Vagina (tissue), 2 donors: Measurements from ENCODE around the gene ADRM1. TPM values are rescaled to one million over a fixed set of nuclear protein-coding genes. Genes with fewer than 3 reads are reported as not detected.

Experiments
- DNase-seq, 2 donors: peaks; one replicate each; pipeline ENCODE4 v3.0.0-alpha.2; 2017; ENCODE audit errors: extremely low spot score in 2 of 2
- H3K27ac ChIP-seq: fragments of 200-600 bp; sonication (generic); one replicate; pipeline ENCODE4 v1.5.1; 2019
- H3K27me3 ChIP-seq: fragments of 200-600 bp; sonication (generic); one replicate; pipeline ENCODE4 v1.5.1; 2019
- H3K36me3 ChIP-seq, 2 donors: fragments of 200-600 bp; sonication (generic); one replicate each; pipeline ENCODE4 v1.5.1; 2017 to 2019
- H3K4me1 ChIP-seq: fragments of 200-600 bp; sonication (generic); one replicate; pipeline ENCODE4 v1.5.1; 2019
- H3K4me3 ChIP-seq, 2 donors: fragments of 200-600 bp; sonication (generic); 1 replicate in 1 of 2; 2 replicates in 1 of 2; pipeline ENCODE4 v1.5.1; 2016 to 2019
- H3K9me3 ChIP-seq: fragments of 200-600 bp; sonication (generic); one replicate; pipeline ENCODE4 v1.5.1; 2019
- POLR2A ChIP-seq, 2 donors: fragments of 450-650 bp; IDR thresholded peaks; one replicate each; pipeline ENCODE4 v1.6.1; 2017; ENCODE audit warnings: antibody characterized with exemption in 2 of 2, mild to moderate bottlenecking in 2 of 2, moderate library complexity in 2 of 2
- POLR2AphosphoS5 ChIP-seq, 2 donors: sonication (generic); formaldehyde crosslinking; IDR thresholded peaks; one replicate each; pipeline ENCODE4 v1.9.0; 2017; ENCODE audit warnings: antibody characterized with exemption in 2 of 2, mild to moderate bottlenecking in 2 of 2, low read depth in 1 of 2; ENCODE audit not compliant: insufficient read depth in 1 of 2
- intact Hi-C: fragments of 100-400 bp; cut with DNase I; formaldehyde crosslinking; loops from one replicate; pipeline ENCODE4 v1.15.1; 2023
- microRNA-seq: library from miRNA; unstranded; fragments of <30 nt; microRNA quantifications from one replicate; pipeline ENCODE4, GENCODE V29; 2017; ENCODE audit warnings: borderline number of aligned reads, borderline replicate concordance
- total RNA-seq: library from RNA; depleted of rRNA; stranded (reverse); fragments of >200 nt; gene quantifications from one replicate; pipeline ENCODE4 v1.2.3, GENCODE V29; 2016
- TF ChIP-seq, protein P1 (sequence below), 3 experiments: fragments of 450-650 bp in 2 of 3; fragments of 200-600 bp in 1 of 3; sonication (generic) in 1 of 3; IDR thresholded peaks; one replicate each; pipeline ENCODE4 v1.5.1; 2017 to 2019; ENCODE audit warnings: antibody characterized with exemption in 3 of 3, mild to moderate bottlenecking in 2 of 3, moderate library complexity in 2 of 3

Gene ADRM1
- total RNA-seq, 1 donor from 2014 or later = 110 TPM

GRCh38 chr20:62357187-62357667 lies 54.4 kb downstream of the ADRM1 start:
- no peaks in the 10 kb centered on the region for H3K27me3 ChIP-seq
- H3K4me1 ChIP-seq = peaks cover 95% of the 10 kb centered on the region
- no peaks in the 10 kb centered on the region for H3K36me3 ChIP-seq
- H3K9me3 ChIP-seq = no peaks in the 10 kb centered on the region
- TF ChIP-seq POLR2A (IDR thresholded peaks at IDR 0.05) (no peak), POLR2AphosphoS5 (IDR thresholded peaks at IDR 0.05; ENCODE audit: insufficient read depth in 1 of 2, low read depth in 1 of 2) (no peak)
- TF ChIP-seq, protein P1, sequence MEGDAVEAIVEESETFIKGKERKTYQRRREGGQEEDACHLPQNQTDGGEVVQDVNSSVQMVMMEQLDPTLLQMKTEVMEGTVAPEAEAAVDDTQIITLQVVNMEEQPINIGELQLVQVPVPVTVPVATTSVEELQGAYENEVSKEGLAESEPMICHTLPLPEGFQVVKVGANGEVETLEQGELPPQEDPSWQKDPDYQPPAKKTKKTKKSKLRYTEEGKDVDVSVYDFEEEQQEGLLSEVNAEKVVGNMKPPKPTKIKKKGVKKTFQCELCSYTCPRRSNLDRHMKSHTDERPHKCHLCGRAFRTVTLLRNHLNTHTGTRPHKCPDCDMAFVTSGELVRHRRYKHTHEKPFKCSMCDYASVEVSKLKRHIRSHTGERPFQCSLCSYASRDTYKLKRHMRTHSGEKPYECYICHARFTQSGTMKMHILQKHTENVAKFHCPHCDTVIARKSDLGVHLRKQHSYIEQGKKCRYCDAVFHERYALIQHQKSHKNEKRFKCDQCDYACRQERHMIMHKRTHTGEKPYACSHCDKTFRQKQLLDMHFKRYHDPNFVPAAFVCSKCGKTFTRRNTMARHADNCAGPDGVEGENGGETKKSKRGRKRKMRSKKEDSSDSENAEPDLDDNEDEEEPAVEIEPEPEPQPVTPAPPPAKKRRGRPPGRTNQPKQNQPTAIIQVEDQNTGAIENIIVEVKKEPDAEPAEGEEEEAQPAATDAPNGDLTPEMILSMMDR (IDR thresholded peaks at IDR 0.05) = no peak
- intact Hi-C loops = no loop called here
- H3K27ac ChIP-seq = peak overlapping the region; percentile 79
- no peak for DNase-seq
- peak overlapping the region; percentile 3 to 34 for H3K4me3 ChIP-seq

DNA sequence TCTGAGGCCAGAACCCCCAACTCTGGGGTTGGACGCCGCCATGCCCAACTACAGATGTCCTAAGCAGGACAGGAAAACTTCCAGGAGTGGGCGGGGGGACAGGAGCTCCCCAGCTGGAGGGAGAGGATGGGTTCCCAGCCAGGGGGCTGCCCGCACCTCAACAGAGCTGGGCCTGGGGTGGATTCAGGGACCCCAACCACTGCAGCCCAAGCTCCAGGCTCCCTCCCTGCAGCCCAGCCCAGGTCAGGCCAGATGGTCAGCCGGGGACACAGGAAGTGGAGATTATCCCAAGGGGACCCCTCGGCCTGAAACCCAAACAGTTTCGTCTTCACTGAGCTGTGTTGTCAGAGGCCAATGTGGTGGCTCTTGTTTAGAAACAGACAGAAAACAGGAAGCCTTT lies 54.9 kb downstream of the ADRM1 start:
- Histone ChIP-seq H3K27me3 (no peaks in the 10 kb centered on the region), H3K27ac (peak overlapping the region; percentile 79), H3K4me3 (peak overlapping the region in 1 of 2 donors; percentile 34), H3K4me1 (peaks cover 95% of the 10 kb centered on the region), H3K9me3 (no peaks in the 10 kb centered on the region), H3K36me3 (no peaks in the 10 kb centered on the region)
- intact Hi-C loops = no loop called here
- TF ChIP-seq POLR2AphosphoS5 (IDR thresholded peaks at IDR 0.05; ENCODE audit: insufficient read depth in 1 of 2, low read depth in 1 of 2) (no peak), POLR2A (IDR thresholded peaks at IDR 0.05) (no peak)
- TF ChIP-seq, protein P1 (IDR thresholded peaks at IDR 0.05) = no peak
- no peak for DNase-seq

Small RNA genes within 50 kb of the gene (microRNA-seq; reads per million reads assigned to microRNA genes)
- 1.9 reads per million for gene MIR4758

Other genes with a start within 250 kb of the ADRM1 start
- 9.6 TPM for gene TAF4, start 237.1 kb upstream of the ADRM1 start, total RNA-seq
- 23.6 TPM for gene LSM14B, start 180.5 kb upstream of the ADRM1 start, total RNA-seq
- 319 TPM for gene PSMA7, start 159.6 kb upstream of the ADRM1 start, total RNA-seq
- 25.3 TPM for gene SS18L1, start 159.2 kb upstream of the ADRM1 start, total RNA-seq
- 13.3 TPM for gene MTG2, start 120.0 kb upstream of the ADRM1 start, total RNA-seq
- gene HRH3, start 82.7 kb upstream of the ADRM1 start, total RNA-seq = not detected
- 51.3 TPM for gene OSBPL2, start 64.5 kb upstream of the ADRM1 start, total RNA-seq
- gene LAMA5, start 64.3 kb downstream of the ADRM1 start, total RNA-seq = 150 TPM
- gene RPS21, start 84.1 kb downstream of the ADRM1 start, total RNA-seq = 1,935 TPM
- gene CABLES2, start 104.3 kb downstream of the ADRM1 start, total RNA-seq = 1.5 TPM
- 1.7 TPM for gene RBBP8NL, start 124.5 kb downstream of the ADRM1 start, total RNA-seq
- 7.9 TPM for gene GATA5, start 173.0 kb downstream of the ADRM1 start, total RNA-seq